GM12801 (cell line): ENCODE results near the gene TET1.

Experiments used
- CTCF ChIP-seq: IDR thresholded peaks from one replicate; pipeline ENCODE4 v1.5.1; 2011; ENCODE audit warnings: control low read depth; ENCODE audit not compliant: insufficient read length; ENCODE audit errors: extremely low read depth

TET1 gene

DNA sequence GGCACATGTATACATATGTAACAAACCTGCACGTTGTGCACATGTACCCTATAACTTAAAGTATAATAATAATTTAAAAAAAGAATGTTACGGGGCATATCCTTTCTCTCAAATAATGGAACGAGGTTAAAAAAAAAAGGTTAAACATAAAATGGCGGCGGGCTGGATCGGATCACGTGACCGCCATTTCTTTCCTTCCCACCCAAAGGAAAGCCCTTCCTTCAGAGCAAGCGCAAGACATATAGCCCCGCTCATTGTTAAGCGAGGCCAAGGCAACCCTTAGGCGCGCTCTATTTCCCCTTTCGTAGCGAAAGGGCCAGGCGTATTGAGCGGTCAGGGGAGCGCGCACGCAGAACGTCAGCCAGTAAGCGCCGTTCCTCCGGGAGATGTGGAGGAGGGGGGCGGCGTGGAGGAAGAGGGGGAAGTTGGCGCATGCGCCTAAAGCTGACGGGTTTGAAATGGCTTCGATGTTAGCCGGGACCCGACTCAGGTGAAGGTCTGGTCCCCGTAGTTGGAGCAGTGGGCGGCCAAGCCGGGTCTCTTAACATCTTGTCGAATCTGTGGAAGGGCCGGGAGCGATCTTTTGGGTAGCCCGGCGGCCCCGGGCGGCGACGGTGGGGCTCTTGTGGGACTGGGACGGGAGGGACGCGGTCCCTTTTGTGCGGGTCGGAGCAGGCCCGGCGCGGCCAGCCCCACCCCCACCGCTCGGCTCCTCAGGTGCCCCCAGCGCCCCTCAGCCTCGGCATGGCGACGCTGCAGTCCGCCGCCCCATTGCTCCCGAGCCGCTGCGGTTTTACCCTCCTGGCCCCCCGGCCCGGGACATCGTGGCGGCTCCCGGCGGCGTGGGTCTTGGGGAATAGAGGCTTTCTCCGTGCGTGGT is 160.9 kb downstream of the TET1 start, which contains the start of gene CCAR1:
Gene CCAR1 (plus strand): TSS at position 447 of the 880 bp plus-strand sequence. CDS start 1,266 bp downstream, outside the sequence.
- no peak for TF ChIP-seq CTCF

DNA sequence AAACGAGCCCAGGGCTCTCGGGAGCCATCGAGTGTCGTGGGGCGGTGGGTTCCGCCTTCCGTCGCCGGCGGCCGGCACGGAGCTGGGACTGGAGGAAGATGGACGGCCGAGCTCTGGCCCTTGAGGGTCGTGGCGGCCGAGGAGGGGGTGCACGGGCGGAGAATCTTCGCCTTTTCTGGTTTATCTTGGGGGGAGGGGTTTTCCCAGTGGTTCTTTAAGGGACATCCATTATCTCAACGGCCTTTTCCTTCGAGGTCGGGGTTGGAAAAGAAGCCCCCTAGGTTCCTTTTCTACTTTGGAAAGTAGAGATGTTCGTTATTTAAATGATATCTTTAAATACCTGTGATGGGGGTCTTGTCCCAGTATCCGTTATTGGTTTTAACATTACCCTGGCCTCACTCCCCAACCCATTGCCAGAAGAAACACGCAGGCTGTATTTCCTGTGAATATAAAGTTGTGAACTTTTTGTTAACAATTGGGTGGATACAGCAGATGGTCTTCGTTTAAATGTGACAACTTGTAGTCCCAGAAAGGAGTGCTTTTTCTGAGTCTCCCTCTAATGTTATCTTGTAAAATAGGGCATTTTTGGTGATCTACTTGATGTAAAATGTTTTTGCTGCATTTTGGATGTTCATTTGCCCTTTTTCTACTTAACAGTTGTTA is 161.7 kb downstream of the TET1 start:
- no peak for TF ChIP-seq CTCF

DNA sequence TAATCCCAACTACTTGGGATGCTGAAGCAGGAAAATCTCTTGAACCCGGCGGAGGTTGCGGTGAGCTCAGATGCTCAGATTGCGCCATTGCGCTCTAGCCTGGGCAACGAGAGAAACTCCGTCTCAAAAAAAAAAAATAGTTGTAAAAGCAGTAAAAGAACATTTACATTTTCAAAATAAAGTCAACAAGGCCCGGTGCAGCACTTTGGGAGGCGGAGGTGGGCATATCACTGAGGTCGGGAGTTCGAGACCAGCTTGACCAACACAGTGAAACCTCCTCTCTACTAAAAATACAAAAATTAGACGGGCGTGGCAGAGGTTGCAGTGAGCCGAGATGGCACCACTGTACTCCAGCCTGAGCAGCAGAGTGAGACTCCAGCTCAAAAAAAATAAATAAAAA is 164.9 kb downstream of the TET1 start:
- no peak for TF ChIP-seq CTCF

- no peak for TF ChIP-seq CTCF
These were observed 167.0 kb downstream of the TET1 start for GRCh38 chr10:68727146-68727545.

DNA sequence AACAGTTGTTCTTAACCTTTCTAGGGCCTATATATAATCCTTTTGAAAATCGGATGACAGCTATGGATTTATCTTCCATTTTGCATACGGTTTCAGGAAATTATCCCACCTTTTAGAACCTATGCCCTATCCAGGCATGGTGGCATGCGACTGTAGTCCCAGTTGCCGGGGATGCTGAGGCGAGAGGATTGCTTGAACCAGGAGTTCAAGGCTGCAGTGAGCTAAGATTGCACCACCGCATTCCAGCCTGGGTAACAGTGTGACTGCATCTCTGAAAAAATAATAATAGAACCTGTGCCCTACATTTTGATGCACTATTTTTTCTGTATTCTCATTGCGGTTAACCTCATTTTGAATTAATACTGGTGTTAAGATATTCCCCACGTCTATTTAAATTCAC is 172.5 kb downstream of the TET1 start:
- TF ChIP-seq CTCF = no peak

DNA sequence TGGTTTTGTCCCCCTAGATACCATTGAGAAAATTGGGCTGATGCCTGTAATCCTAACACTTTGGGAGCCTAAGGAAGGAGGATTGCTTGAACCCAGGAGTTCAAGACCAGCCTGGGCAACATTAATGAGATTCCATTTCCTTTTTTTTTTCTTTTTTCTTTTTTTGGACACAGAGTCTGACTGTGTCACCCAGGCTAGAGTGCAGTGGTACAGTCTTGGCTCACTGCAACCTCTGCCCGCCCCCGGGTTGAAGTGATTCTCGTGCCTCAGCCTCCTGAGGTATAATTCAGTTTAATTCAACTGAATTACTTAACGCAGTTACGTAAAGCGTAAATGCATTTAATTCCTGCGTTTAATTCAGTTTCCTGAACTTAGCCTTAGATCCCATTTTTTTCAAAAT is 174.2 kb downstream of the TET1 start:
- no peak for TF ChIP-seq CTCF

GRCh38 chr10:68735119-68735518 is 175.0 kb downstream of the TET1 start:
- TF ChIP-seq CTCF = no peak
